ENCODE measurements around the gene METAP1D.
"Not testable (repeated sequence)": the region's sequence is repeated elsewhere in the genome, so short reads cannot be mapped to it uniquely, and the experiment has no call there.

The METAP1D gene

GRCh38 chr2:172108587-172108930 lies 108.8 kb downstream of the METAP1D start:
- no peak for DNase-seq (ENCODE audit: low read depth)
- H3K4me3 ChIP-seq (ENCODE audit: low read length): no peak overlapping the region
- TF ChIP-seq CTCF (IDR thresholded peaks at IDR 0.05; ENCODE audit: insufficient read depth, low read depth, low read length, missing control alignments): no peak

- TF ChIP-seq CTCF (IDR thresholded peaks at IDR 0.05; ENCODE audit: insufficient read depth, low read depth, low read length, missing control alignments): no peak
- peak; percentile 67 for DNase-seq (ENCODE audit: low read depth)
- no peak overlapping the region for H3K4me3 ChIP-seq (ENCODE audit: low read length)
Observed at GRCh38 chr2:172109256-172109987, 109.7 kb downstream of the METAP1D start.

- no peak for DNase-seq (ENCODE audit: low read depth)
- H3K4me3 ChIP-seq (ENCODE audit: low read length): no peak overlapping the region
- no peak for TF ChIP-seq CTCF (IDR thresholded peaks at IDR 0.05; ENCODE audit: insufficient read depth, low read depth, low read length, missing control alignments)
Observed at GRCh38 chr2:172109988-172110811, 110.4 kb downstream of the METAP1D start.

- no peak for TF ChIP-seq CTCF (IDR thresholded peaks at IDR 0.05; ENCODE audit: insufficient read depth, low read depth, low read length, missing control alignments)
- DNase-seq (ENCODE audit: low read depth): no peak
- H3K4me3 ChIP-seq (ENCODE audit: low read length): no peak overlapping the region
Observed at GRCh38 chr2:172113617-172114016, 113.9 kb downstream of the METAP1D start.

- not testable (repeated sequence) for DNase-seq (ENCODE audit: low read depth); H3K4me3 ChIP-seq (ENCODE audit: low read length)
Observed at GRCh38 chr2:172114176-172114575, 114.4 kb downstream of the METAP1D start.

- DNase-seq (ENCODE audit: low read depth): no peak
- no peak for TF ChIP-seq CTCF (IDR thresholded peaks at IDR 0.05; ENCODE audit: insufficient read depth, low read depth, low read length, missing control alignments)
- H3K4me3 ChIP-seq (ENCODE audit: low read length): no peak overlapping the region
Observed at GRCh38 chr2:172114579-172114978, 114.8 kb downstream of the METAP1D start.

GRCh38 chr2:172116107-172116506 lies 116.4 kb downstream of the METAP1D start:
- TF ChIP-seq CTCF (IDR thresholded peaks at IDR 0.05; ENCODE audit: insufficient read depth, low read depth, low read length, missing control alignments): no peak
- no peak for DNase-seq (ENCODE audit: low read depth)
- H3K4me3 ChIP-seq (ENCODE audit: low read length): no peak overlapping the region
